C4-2B (cell line): ENCODE results near the gene HDAC4.

Source experiments
- CTCF ChIP-seq: fragments of 450-650 bp; conservative IDR thresholded peaks from 2 replicates; pipeline ENCODE4 v1.5.1; 2017; ENCODE audit warnings: mild to moderate bottlenecking
- ZFX ChIP-seq: fragments of 450-650 bp; IDR thresholded peaks from 2 replicates; pipeline ENCODE4 v1.6.1; 2017

DNA sequence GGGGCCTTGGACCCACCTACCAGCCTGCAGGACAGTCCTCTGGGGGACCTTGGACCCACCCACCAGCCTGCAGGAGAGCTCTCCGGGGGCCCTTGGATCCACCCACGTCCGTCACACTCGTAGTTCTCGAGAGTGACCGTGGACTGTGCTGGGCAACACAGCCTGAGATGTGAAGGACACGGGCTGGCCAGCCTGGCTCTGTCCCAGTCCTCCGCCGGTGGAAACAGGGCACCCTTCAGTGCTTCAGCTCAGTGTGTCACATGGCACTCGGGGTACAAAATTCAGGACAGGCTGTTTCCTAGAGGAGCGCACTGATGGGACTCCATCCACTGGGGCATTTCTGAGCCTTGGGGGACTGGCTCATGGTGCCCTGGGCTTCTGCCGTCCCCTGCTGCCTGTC lies 341.0 kb downstream of the HDAC4 start:
- no peak for TF ChIP-seq CTCF
- TF ChIP-seq ZFX, result no peak
